HEK293T (cell line): ENCODE measurements around the gene PAK4.

Source experiments
- CTCF ChIA-PET: fragments of 350-600 bp; formaldehyde crosslinking; extraction: SDS; loops from one replicate; lab custom pipeline; 2021; ENCODE audit warnings: antibody characterized with exemption, inconsistent platforms; lab: Yijun Ruan, JAX
- POLR2A ChIA-PET: fragments of 350-600 bp; formaldehyde crosslinking; extraction: SDS; loops from one replicate; lab custom pipeline; 2020; ENCODE audit warnings: antibody characterized with exemption, inconsistent platforms; lab: Yijun Ruan, JAX
- DNase-seq: peaks from one replicate; pipeline ENCODE4 v3.0.0; 2012; ENCODE audit warnings: mixed read lengths; ENCODE audit errors: extremely low spot score
- ARNT ChIP-seq: fragments of 450-650 bp; IDR thresholded peaks from 2 replicates; pipeline ENCODE4 v1.6.1; 2017; ENCODE audit warnings: mild to moderate bottlenecking
- BHLHE40 ChIP-seq: fragments of 450-650 bp; IDR thresholded peaks from 2 replicates; pipeline ENCODE4 v1.6.1; 2016; ENCODE audit warnings: mild to moderate bottlenecking, moderate library complexity, borderline replicate concordance
- CTBP1 ChIP-seq: fragments of 450-650 bp; IDR thresholded peaks from 2 replicates; pipeline ENCODE4 v1.6.1; 2016; ENCODE audit warnings: borderline replicate concordance
- ELF4 ChIP-seq: fragments of 450-650 bp; IDR thresholded peaks from 2 replicates; pipeline ENCODE4 v1.6.1; 2017; ENCODE audit warnings: antibody characterized with exemption
- FOXA1 ChIP-seq: fragments of 450-650 bp; IDR thresholded peaks from 2 replicates; pipeline ENCODE4 v1.6.1; 2016; ENCODE audit warnings: mild to moderate bottlenecking
- FOXK2 ChIP-seq: fragments of 450-650 bp; IDR thresholded peaks from 2 replicates; pipeline ENCODE4 v1.6.1; 2016; ENCODE audit warnings: mild to moderate bottlenecking
- FOXM1 ChIP-seq: fragments of 450-650 bp; IDR thresholded peaks from 2 replicates; pipeline ENCODE4 v1.6.1; 2017; ENCODE audit warnings: mild to moderate bottlenecking, borderline replicate concordance
- HDGF ChIP-seq: fragments of 450-650 bp; IDR thresholded peaks from 2 replicates; pipeline ENCODE4 v1.6.1; 2017; ENCODE audit warnings: antibody characterized with exemption, borderline replicate concordance
- L3MBTL2 ChIP-seq: fragments of 450-650 bp; conservative IDR thresholded peaks from 2 replicates; pipeline ENCODE4 v1.6.1; 2016; ENCODE audit warnings: mild to moderate bottlenecking
- LEF1 ChIP-seq: fragments of 450-650 bp; IDR thresholded peaks from 2 replicates; pipeline ENCODE4 v1.6.1; 2017; ENCODE audit warnings: mild to moderate bottlenecking, borderline replicate concordance
- NFRKB ChIP-seq: fragments of 450-650 bp; IDR thresholded peaks from 2 replicates; pipeline ENCODE4 v1.6.1; 2016; ENCODE audit warnings: mild to moderate bottlenecking, moderate library complexity
- SP1 ChIP-seq: fragments of 450-650 bp; IDR thresholded peaks from 2 replicates; pipeline ENCODE4 v1.6.1; 2017
- SUZ12 ChIP-seq: fragments of 450-650 bp; IDR thresholded peaks from 2 replicates; pipeline ENCODE4 v1.6.1; 2016; ENCODE audit warnings: mild to moderate bottlenecking
- TARDBP ChIP-seq: fragments of 450-650 bp; IDR thresholded peaks from 2 replicates; pipeline ENCODE4 v1.6.1; 2016
- ZNF384 ChIP-seq: fragments of 450-650 bp; IDR thresholded peaks from 2 replicates; pipeline ENCODE4 v1.6.1; 2016
- TF ChIP-seq, protein P1 (sequence below): fragments of 450-650 bp; IDR thresholded peaks from 2 replicates; pipeline ENCODE4 v1.6.1; 2016

The PAK4 gene

DNA sequence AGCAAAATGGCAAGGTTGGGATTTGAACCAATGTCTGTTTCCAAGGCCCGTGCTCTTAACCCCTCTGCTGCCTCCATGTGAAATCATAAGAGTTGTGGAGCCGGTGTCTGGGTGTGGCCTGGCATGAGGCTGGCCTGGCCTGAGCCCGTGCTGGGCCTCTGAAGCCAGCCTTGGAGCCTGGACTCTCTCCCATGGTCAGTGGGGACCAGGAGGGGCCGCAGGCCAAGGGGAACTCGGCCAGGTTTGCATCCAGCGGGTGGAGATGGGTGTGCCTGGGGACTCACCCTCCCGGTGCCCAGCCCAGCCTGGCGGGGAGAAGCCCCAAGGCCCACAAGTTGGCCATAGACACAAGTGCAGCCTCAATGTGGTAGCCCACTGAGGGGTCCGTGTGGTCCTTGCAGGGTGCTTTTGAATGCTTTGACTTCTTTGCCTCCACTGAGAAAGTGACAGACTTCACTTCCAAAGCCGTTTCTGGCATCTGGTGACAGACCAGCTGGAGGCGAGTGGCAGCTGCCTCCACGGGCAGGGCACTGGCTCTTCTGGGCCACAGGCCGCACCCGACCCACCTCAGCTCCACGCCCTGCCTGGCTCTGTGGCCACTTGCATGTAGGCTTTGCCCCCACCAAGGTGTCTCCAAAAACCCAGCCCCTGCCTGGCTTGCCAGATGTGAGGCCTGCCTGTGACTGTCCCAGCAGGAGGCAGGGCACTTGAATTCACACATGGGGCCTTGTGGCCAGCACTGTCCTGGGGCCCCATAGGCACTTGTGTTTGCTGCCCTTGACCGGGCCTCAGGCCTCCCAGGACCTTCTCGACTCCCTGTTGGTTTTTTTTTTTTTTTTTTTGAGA is 45.0 kb downstream of the PAK4 start:
- TF ChIP-seq FOXA1, result no peak
- no peak for TF ChIP-seq BHLHE40
- TF ChIP-seq CTBP1, result no peak
- no peak for TF ChIP-seq LEF1
- TF ChIP-seq HDGF, result no peak
- TF ChIP-seq FOXK2, result no peak
- no peak for TF ChIP-seq L3MBTL2
- TF ChIP-seq FOXM1, result no peak
- no peak for TF ChIP-seq TARDBP
- TF ChIP-seq ARNT, result no peak
- CTCF ChIA-PET, result interaction anchor here (0.6 kb wide), 1 partner anchor 43 kb away, joined by 3 read pairs; no protein-coding TSS in a partner anchor
- POLR2A ChIA-PET, result no interaction called here
- DNase-seq, result no peak

DNA sequence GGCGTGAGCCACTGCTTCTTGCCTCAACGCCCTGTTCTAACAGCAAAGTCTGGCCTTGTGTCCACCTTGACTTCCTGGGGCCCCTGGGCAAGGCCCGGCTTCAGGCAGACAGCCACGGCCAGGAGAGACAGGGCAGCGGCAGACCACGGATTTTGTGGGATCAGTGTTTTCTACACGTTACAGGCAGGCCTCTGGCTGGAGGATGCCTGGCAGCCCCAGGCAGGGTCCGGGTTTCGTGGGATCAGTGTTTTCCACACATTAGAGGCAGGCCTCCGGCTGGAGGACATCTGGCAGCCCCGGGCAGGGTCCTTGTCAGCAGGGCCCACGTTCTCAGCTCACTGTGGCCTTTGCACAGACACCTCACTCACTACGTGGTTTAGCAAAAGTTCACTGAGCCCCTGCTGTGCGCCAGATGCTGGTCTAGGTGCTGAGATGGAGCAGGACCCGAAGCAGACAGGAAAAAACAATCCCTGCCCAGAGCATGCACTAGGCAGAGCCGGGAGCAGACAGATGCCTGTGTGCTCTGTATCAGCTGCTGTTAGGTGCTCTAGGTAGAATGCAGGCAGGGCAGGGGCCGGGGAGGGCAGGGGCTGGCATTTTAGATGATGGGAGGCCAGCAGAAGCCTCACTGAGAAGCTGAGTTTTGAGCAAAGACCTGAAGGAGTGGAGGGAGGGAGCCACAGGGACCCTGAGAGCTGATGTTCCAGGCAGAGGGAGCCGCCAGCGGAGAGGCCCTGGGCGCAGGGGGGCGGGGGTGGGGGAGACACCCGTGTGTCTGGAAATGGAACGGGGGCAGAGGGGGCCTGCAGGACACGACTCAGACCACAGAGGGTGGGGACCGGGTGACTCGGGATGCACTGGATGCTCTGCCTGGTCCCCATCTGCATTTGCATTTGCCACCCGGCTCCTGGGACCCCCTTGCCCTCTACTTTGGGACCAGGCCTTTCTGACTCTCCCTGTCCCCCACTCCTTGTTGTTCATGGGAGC is 46.2 kb downstream of the PAK4 start:
- CTCF ChIA-PET, result no interaction called here
- TF ChIP-seq ARNT, result no peak
- TF ChIP-seq FOXK2, result no peak
- TF ChIP-seq, protein P1, sequence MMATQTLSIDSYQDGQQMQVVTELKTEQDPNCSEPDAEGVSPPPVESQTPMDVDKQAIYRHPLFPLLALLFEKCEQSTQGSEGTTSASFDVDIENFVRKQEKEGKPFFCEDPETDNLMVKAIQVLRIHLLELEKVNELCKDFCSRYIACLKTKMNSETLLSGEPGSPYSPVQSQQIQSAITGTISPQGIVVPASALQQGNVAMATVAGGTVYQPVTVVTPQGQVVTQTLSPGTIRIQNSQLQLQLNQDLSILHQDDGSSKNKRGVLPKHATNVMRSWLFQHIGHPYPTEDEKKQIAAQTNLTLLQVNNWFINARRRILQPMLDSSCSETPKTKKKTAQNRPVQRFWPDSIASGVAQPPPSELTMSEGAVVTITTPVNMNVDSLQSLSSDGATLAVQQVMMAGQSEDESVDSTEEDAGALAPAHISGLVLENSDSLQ, result no peak
- TF ChIP-seq HDGF, result no peak
- no peak for TF ChIP-seq ZNF384
- no peak for TF ChIP-seq LEF1
- no peak for TF ChIP-seq FOXM1
- DNase-seq, result no peak
- POLR2A ChIA-PET, result no interaction called here

DNA sequence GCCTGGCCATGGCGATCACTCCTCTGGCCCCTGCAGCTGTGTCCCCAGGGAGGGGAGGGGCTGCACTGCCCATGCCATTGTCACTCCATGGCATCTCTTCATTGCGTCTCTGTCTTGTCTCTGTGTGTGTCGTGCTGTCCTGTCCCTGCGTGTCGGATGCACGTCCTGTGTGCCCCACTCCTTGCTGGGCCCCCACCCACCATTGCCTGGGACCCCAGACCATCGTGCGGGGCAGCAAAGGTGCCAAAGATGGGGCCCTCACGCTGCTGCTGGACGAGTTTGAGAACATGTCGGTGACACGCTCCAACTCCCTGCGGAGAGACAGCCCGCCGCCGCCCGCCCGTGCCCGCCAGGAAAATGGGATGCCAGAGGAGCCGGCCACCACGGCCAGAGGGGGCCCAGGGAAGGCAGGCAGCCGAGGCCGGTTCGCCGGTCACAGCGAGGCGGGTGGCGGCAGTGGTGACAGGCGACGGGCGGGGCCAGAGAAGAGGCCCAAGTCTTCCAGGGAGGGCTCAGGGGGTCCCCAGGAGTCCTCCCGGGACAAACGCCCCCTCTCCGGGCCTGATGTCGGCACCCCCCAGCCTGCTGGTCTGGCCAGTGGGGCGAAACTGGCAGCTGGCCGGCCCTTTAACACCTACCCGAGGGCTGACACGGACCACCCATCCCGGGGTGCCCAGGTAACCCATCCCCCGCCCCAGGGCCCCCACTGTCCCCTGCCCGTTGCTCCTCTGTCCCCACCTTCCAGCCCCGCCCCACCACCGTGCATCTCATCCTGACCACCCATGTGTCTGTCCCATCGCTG is 47.3 kb downstream of the PAK4 start:
- CTCF ChIA-PET, result no interaction called here
- no peak for DNase-seq
- TF ChIP-seq NFRKB (no peak), CTBP1 (no peak), FOXA1 (no peak), ZNF384 (no peak)
- POLR2A ChIA-PET, result no interaction called here

DNA sequence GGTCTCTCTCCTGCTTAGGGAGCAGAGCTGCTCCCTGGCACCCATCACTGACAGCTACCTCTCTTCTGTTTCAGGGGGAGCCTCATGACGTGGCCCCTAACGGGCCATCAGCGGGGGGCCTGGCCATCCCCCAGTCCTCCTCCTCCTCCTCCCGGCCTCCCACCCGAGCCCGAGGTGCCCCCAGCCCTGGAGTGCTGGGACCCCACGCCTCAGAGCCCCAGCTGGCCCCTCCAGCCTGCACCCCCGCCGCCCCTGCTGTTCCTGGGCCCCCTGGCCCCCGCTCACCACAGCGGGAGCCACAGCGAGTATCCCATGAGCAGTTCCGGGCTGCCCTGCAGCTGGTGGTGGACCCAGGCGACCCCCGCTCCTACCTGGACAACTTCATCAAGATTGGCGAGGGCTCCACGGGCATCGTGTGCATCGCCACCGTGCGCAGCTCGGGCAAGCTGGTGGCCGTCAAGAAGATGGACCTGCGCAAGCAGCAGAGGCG is 48.0 kb downstream of the PAK4 start:
- CTCF ChIA-PET, result no interaction called here
- POLR2A ChIA-PET, result no interaction called here
- TF ChIP-seq FOXA1 (no peak), ZNF384 (no peak), ELF4 (no peak), TARDBP (no peak), ARNT (no peak), SP1 (no peak), NFRKB (no peak), L3MBTL2 (no peak), SUZ12 (no peak), FOXK2 (no peak), FOXM1 (no peak)
- no peak for DNase-seq

DNA sequence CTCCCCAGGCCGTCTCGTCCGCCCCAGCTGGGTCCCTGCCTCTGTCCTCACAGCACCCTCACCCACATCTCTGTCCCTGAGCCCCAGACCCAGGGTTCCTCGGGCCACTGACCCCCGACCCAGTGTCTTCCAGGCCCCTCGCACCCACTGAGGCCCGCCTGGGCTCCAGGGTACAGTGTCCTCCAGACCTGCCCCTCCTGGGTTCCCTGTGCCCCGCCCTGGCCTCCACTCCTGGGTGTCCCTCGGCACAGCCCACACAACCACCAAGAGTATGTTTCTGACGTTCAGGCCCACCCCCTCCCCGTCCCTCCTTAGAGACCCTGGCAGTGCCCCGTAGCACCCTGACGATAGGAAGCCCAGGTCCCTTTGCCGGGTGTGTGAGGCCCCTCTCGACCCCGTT is 48.6 kb downstream of the PAK4 start:
- no peak for TF ChIP-seq NFRKB
- TF ChIP-seq FOXM1, result no peak
- ChIA-PET POLR2A (no interaction called here), CTCF (interaction anchor here (2.0 kb wide), 1 partner anchor 13 kb away, joined by 6 read pairs; no protein-coding TSS in a partner anchor)
- DNase-seq, result no peak

DNA sequence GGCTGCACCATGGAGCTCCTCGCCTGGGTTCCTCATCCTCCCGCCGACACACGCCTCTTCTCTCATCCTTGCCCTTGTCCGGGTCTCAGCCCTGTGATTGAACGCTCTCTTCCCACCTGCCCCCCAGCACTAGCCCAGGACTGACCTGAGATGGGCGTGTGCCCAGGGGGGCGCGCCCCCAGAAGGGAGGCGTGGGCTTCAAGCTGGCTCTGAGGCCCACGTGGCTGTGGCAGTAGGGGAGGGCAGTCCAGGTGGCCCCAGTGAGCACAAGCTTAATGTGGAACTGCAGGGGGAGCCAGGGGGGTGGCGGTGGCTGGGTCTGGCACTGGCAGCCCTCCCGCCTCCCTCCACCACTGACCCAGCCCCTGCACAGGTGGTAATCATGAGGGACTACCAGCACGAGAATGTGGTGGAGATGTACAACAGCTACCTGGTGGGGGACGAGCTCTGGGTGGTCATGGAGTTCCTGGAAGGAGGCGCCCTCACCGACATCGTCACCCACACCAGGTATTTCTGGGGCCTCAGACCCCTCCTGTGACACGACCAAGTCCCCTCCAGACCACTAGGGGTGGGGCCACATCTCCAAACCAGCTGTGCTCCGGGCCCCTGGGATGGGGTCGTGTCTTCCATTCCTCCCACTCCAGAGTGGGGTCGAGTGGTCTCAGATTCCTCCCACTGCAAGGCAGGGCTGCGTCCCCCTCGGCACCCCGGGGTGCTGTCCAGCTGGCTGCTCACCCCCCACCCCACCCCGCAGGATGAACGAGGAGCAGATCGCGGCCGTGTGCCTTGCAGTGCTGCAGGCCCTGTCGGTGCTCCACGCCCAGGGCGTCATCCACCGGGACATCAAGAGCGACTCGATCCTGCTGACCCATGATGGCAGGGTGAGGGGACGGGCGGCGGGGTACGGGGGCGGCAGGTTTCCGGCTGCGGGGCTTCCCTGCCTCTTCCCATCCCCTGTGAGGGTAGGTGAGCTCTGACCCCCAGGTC is 49.3 kb downstream of the PAK4 start:
- ChIA-PET CTCF (interaction anchor here (2.0 kb wide), 1 partner anchor 12 kb away, joined by 6 read pairs; no protein-coding TSS in a partner anchor), POLR2A (no interaction called here)
- TF ChIP-seq SUZ12 (no peak), FOXK2 (no peak), ELF4 (no peak), ZNF384 (no peak), TARDBP (no peak), L3MBTL2 (no peak), NFRKB (no peak), FOXA1 (no peak), LEF1 (no peak), CTBP1 (no peak), BHLHE40 (no peak), ARNT (no peak)
- TF ChIP-seq, protein P1, result no peak
- DNase-seq, result no peak
